ENCODE results near the gene SPATA2L.
"Not testable (repeated sequence)": the region's sequence is repeated elsewhere in the genome, so short reads cannot be mapped to it uniquely, and the experiment has no call there.

The SPATA2L gene

DNA sequence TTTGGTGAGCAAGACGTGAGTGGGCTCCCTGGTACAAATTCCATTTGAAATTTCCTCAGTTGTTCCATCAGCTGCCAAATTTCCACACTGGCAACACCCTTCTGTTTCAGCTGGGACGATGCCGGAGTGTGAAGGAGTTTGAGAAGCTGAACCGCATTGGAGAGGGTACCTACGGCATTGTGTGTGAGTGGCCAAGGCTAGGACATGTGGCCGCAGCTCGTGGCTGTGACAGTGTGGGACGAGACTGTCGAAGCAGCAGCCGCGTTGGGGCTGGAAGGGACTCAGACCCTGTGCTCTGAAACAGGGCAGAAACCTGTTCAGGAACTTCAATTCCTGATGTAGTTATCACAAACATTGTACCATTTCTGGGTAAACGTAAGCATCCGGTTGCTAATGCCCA, 12.4 kb downstream of the SPATA2L start:
- FAIRE-seq: no peak

DNA sequence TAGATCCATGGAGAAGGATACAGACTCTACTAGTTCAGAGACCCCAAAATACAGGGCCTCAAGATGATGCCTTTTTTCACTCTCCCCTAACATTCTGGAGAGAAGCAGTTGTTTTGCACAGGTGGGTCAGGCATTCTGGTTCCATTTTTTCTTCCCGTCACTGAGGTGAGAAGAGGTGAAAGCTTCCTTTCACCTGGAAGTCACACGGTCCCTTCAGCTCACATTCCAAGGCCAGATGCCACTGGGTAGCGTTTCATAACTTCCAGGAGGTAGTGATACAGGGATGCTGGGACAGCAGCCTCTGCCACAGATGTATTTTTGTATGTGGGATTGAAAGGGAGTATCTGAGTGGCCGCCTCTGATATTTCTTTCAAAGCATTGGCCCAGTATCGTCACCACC, 13.1 kb downstream of the SPATA2L start:
- no peak for FAIRE-seq

DNA sequence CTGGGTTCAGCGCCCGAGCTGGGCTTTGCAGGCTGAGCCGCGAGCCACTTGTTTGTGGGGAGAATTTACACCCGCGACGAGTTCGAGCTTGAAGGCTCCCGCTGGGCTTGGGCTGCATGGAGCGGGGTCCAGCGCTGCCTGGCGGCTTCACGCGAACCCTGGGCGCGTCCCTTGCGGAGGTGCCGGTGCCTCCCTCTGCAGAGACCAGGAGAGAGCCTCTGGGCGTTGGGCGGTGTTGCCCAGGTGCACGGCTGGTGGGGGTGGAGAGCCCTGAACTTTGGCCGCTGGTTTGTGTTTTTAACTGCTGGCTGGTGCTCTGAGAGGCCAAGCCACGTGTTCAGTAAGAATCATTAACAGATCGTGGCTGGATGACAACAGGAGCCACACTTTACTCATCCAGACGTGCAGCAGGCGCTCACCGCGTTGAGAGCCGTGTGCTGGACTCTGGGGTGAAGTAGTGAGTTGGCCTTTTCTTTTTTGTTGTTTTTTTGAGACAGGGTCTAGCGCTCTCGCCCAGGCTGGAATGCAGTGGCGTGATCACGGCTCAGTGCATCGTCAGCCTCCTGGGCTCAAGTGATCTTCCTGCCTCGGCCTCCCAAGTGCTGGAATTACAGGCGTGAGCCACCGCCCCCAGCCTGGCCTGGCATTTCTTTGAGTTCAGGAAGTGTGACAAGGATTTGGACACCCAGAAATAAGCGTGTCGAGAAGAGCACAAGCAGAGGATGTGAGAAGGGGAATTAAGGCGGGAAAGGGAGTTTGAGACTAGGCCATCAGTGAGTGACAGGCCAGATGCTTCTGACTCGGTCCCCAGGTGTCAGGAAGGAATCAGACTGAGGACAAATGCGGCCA, 14.2 kb downstream of the SPATA2L start:
- FAIRE-seq: no peak

DNA sequence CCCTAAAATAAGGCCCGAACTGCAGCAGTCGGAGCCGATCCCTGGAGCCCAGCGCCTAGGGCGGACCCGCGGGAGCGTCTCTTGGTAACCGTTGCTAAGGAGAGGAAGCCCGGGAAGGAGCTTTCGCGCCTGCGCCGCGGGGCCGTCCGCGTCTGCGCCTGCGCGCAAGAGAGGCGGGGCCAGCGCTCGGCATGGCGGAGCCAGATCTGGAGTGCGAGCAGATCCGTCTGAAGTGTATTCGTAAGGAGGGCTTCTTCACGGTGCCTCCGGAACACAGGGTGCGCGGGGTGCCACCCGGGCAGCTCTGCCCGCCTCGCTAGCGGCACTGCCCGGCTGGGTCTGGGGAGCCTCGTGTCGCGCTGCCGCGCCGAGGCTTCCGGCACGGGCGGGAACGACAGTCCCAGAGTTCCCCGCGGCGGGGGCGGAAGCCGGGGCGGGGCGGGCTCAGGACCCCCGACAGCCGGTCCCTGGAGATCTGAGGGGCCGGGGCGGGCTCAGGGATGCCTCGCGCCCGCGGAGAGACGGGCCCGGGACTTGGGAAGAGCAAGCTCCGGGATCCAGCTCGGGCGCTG, 14.9 kb downstream of the SPATA2L start, which contains the start of gene CDK10:
Gene CDK10 (plus strand): TSS at position 170 of the 572 bp plus-strand sequence. CDS start 22 bp downstream, at position 192.
- FAIRE-seq: no peak

GRCh38 chr16:89685916-89686315, 15.6 kb downstream of the SPATA2L start:
- FAIRE-seq: no peak

GRCh38 chr16:89678258-89678657, 23.2 kb downstream of the SPATA2L start:
- no peak for FAIRE-seq

DNA sequence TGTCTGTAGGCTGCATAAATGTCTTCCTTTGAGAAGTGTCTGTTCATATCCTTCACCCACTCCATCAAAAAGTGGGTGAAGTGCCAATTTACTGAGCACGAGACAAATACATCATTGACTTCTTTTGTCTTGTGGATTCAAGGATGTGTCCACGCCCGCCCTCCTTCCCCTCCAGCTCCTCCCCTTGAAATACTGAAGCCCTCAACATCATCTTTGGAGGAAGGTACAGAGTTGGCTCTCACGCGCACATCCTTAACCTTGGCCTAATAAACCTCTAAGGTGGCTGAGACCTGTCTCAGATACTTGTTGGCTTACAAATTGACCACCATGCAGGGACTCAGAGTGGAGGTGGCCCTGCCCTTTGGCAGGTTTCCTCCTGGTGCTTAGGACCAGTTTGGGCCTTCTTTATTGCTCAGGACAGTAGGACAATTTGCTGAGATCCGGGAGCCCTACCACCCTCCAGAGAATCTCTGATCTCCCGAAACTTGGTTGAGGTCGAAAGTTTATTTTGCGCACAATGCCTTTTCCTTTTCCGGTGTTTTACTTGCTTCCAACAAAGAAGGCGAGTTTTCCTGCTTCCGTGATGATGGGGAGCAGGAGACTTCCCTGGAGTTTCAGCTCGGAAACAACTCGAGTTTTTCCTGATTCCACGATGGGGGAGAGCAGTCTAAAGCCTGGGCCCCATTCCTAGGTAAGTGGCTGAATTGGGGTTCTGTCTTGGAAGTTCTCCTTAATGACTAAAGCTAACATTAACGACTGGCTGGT, 29.1 kb downstream of the SPATA2L start:
- no peak for FAIRE-seq

DNA sequence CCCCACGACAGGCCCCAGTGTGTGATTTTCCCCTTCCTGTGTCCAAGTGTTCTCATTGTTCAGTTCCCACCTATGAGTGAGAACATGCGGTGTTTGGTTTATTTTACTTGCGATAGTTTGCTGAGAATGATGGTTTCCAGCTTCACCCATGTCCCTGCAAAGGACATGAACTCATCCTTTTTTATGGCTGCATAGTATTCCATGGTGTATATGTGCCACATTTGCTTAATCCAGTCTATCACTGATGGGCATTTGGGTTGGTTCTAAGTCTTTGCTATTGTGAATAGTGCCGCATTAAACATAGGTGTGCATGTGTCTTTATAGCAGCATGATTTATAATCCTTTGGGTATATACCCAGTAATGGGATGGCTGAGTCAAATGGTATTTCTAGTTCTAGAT, 29.9 kb downstream of the SPATA2L start:
- FAIRE-seq: not testable (repeated sequence)

DNA sequence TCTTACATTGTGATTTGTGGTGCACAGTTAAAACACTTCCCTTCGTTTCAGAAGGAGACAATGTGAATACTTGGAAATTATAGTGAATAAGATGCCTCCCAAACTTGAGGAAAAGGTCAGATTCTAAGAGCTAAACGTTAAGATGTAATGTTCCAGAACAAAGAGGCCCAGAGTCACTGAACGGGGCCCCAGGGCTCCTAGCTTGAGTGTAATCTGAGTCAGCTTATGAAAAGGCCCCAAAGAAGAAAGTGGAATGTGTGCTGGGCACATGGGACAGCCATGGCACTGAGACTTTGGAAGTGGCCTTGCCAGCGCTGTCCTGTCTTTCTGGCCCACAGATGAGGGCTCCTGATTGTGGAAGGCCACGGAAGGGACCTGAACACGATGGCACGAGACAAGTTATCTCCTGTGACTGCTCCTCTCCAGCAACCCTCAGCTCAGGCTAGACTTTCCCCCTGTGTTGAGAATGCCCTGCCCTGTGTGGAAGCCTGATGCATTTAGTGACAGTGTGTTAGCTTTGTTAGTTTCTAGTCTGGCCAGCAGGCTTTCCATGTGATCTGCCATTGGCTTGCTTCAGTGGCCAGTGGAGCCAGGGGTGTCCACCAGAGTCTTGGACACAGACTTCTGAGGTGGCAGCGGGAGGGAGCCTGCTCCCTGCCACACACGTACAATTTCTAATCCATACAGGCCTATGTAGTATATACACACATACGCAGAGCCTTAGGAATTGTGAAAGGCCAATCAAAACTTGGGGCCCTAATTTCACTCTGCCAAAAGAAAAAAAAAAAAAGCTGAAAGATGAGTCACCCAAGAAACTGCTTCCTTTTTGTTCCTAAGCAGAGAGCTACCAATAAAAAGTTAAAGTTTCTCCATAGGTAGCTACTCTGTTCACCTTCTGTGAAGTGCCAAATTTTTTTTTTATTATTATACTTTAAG, 30.7 kb downstream of the SPATA2L start:
- FAIRE-seq: no peak

GRCh38 chr16:89669755-89670154, 31.8 kb downstream of the SPATA2L start:
- FAIRE-seq: no peak

- FAIRE-seq: no peak
Observed at GRCh38 chr16:89668790-89669158, 32.7 kb downstream of the SPATA2L start.

GRCh38 chr16:89667633-89668032, 33.9 kb downstream of the SPATA2L start:
- FAIRE-seq: no peak

DNA sequence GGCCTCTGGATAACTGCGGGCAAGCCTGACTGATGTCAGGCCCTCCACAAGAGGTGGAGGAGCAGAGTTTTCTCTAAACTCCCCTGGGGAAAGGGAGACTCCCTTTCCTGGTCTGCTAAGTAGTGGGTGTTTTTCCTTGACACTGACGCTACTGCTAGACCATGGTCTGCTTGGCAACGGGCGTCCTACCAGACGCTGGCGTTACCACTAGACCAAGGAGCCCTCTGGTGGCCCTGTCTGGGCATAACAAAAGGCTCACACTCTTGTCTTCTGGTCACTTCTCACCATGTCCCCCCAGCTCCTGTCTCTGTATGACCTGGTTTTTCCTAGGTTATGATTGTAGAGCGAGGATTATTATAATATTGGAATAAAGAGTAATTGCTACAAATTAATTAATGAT, 34.5 kb downstream of the SPATA2L start:
- not testable (repeated sequence) for FAIRE-seq

- FAIRE-seq: not testable (repeated sequence)
Observed at GRCh38 chr16:89664238-89664637, 37.3 kb downstream of the SPATA2L start.

DNA sequence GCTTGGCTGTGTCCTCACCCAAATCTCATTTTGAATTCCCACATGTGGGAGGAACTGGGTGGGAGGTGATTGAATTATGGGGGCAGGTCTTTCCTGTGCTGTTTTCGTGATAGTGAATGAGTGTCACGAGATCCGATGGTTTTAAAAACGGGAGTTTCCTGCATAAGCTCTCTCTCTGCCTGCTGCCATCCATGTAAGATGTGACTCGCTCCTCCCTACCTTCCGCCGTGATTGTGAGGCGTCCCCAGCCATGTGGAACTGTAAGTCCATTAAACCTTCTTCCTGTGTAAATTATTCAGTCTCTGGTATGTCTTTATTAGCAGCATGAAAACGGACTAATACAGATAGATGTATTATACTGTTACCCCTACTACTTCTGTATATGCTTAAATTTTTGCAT, 40.3 kb downstream of the SPATA2L start:
- FAIRE-seq: no peak

DNA sequence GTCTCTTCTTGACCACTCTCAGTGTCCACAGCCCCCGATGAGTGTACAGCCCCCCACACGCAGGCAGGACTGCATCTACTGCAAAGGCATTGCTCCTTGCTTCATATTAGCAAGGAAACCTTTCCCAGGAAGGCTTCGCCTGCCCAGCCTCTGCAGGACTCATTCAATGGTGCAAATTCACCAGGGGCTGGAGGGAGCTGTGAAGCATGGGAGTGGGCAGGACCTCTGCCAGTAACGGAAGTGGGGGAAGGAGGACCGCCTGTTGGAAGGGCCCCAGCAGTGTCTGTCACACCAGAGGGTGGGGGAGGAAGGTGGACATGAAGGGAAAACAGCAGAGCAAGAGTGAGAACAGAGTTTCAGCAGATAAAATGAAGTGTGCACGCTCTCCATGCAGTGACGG, 41.4 kb downstream of the SPATA2L start:
- FAIRE-seq: no peak

GRCh38 chr16:89658221-89658879, 43.2 kb downstream of the SPATA2L start:
- no peak for FAIRE-seq

GRCh38 chr16:89657442-89658220, 43.9 kb downstream of the SPATA2L start, which contains the start of the genes CHMP1A and SPATA33:
Gene CHMP1A (minus strand): TSS chr16:89657708. CDS start chr16:89657588, 120 bp downstream.
Gene SPATA33 (plus strand): TSS chr16:89657836. CDS start chr16:89657912, 76 bp downstream.
- FAIRE-seq: no peak

DNA sequence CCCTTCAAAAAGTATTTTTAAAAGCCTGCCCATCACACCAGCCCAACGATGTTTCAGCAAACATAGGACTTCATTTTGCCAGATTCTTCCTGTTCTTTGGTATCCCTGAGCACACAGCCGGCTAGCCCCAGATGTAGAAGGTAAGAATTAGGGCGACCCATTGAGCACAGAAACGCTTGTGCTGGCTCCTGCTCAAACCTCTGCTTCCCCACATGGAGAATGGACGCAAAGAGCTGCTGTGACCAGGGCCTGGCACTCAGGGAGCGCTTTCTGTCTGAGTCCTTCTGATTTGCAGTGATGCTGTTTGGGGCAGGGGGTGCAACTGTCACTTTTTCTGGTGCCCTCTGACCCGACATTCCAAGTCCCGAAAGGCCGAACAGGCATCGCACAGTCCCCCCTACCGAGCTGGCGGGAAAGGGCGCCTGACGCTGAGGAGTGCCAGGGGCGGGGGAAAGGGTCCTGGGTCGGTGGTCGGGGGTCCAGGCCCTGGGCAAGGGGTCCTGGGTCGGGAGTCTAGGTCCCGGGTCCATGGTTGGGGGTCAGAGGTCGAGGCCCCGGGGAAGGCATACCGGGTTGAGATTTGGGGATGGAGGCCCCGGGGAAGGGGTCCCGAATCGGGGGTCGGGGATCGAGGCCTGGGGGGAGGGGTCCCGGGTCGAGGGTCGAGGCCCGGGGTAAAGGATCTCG, 44.9 kb downstream of the SPATA2L start:
- FAIRE-seq: no peak

DNA sequence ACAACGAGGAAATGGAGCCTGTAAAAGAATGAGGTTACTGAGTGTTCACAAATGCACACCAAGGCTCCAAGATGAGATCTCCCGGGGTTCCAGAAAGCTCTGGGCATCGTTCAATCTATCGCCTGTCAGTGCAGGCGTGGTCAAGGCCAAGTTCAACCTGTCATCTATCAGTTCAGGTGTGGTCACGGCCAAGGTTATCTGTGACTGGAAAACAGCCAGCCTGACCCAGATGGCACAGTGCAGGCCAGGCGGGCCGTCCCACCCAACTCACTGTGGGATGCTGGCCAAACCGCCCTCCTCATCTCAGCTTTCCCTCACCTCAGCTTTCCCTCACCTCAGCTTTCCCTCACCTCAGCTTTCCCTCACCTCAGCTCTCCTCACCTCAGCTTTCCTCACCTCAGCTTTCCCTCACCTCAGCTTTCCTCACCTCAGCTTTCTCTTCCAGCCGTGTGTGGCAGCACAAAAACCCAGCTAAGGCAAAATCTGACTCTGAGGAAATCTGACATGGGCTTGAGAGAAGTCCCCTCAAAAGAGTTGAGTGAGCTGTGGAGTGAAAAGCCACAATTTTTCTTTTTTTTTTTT, 46.4 kb downstream of the SPATA2L start:
- FAIRE-seq: no peak

Measured in endometrium (tissue), 2 donors.